Right renal pelvis (tissue), 4 donors: ENCODE results near the gene GBF1. TPM values are rescaled to one million over a fixed set of nuclear protein-coding genes. Genes with fewer than 3 reads are reported as not detected.

Experiments used
- DNase-seq, 4 donors: peaks; one replicate each; pipeline ENCODE4 v3.0.0-alpha.2; 2013; ENCODE audit warnings: low read depth in 4 of 4, low spot score in 3 of 4, missing footprints in 1 of 4
- polyA plus RNA-seq, 4 donors: library from polyadenylated mRNA; unstranded; fragments of 120-200 nt; gene quantifications; one replicate each; pipeline ENCODE4 v1.2.1, GENCODE V29; 2013; ENCODE audit not compliant: insufficient read length in 4 of 4

Gene GBF1
- polyA plus RNA-seq, 4 donors, result 43.1 to 53.1 (median 46.1) TPM

DNA sequence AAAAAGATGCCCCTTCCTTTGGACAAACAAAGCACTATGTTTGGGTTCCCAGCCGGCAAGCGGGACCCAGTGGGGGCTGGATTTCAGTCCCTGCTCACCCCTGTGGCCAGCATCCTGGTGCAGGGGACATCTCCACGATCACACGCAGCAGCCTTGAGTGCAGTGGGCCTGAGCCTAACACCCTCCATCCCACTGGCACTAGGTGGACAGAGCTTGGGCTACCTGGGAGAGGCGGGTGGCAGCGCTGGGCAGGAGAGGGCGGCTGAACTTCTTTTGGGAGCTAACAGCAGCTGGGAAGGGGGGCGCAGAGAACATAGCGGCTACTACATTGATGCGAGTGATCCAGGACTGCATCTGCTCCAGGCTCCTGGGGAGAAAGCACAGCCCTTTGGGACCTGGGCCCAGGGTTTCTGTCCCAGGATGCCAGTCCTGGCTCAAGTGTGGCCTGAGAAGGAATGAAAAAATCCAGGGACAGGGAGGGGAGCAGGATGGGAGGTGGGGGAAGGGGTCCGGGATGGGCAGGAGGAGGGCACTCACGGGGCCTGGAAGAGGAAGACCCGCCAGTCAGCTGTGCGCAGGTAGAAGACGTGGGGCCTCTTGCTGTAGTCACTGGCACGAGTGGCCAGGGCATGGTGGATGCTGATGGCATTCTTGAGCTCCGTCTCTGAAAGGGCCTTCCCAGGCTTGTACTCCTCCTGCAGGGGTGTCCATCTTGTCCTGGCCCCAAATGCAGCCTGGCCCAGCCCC lies 159.2 kb downstream of the GBF1 start:
- DNase-seq, result no peak

DNA sequence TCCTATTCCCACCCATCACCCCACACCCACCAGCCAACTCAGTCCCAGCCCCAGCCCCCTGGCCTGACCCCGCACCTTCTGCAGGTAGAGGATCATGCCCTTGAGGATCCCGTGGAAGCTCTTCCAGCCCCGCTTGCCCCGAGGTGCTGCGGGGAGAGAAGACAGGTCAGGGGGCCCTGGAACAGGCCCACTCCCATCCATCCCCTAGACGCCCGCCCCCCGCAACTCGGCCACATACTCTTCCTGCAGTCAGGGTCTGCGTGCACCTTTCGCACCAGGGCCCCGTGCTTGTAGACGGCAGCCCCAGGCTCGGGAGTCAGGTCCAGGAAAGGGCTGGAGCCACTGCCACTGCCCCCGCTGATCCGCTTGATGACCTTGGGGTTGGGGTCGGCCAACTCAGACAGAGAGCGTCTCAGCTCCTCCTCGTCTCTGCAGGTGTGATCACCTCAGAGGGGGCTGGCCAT lies 159.8 kb downstream of the GBF1 start:
- no peak for DNase-seq

DNA sequence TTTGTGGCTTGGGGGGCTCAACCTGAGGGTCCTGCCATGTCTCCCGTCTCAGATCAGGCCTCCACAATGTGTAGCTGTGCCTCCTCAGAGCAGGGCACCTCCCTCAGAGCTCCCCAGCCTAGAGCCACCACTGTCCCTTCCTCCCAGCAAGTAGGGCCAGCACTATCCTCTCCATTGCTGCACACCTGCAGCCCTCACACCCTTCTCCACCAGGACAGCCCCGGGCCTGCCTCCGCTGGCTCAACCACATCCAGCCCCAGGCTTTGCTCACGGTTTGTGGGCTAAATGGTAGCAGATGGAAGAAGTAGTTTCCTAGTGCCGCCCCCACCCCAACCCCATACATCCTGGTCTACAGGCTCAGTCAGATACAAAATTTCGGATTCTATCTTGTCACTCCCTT lies 160.3 kb downstream of the GBF1 start:
- no peak for DNase-seq

DNA sequence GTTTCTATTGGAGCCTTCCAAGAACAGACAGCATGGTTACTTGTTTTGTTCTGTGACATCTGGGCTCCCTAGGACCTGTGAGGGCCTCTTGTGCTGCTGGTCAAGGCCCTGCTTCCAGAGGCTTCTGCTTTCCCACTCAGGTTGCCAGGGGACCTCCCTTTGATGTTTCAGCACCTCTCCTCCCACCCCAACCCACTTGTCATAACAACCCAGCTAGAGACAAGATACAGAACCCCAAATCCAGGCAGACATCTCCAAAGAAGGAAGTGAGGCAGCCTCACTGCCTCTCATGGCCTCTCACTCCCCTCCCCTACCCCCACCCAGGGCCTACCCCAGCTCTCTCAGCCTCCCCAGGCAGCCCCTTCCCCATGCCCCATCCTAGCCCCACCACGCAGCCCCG lies 161.5 kb downstream of the GBF1 start:
- no peak for DNase-seq

DNA sequence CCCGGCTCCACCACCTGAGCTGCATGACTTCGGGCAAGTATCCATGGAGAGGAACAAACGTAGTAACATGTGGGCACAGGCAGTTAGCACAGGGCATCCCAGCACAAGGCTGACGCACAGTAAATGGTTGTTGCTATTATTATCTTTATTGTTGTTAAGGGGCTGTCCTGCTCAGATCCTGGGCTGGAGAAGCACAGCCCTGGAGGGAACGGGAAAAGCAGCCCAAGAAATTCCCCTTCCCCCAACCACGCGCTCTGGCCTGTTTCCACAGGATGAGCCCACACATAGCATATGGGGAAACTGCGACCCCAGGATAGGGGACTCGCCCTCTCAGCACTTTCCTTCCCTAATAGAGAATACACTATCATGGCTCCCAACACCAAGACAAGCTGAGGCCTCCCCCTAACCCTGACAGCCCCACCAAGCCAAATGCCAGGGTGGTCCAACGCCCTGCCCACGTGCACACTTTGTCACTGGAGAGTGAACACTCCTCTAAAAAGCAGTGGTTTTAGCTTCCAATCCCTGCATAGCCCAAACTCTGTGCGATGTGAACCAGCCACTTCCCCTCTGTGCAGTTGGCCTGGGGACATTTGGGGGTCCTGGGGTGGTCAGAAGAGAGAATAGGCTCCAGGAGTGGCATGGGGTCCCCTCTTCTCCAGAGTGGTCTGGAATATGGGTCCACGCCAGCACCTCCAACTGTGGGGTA lies 162.2 kb downstream of the GBF1 start:
- no peak for DNase-seq

DNA sequence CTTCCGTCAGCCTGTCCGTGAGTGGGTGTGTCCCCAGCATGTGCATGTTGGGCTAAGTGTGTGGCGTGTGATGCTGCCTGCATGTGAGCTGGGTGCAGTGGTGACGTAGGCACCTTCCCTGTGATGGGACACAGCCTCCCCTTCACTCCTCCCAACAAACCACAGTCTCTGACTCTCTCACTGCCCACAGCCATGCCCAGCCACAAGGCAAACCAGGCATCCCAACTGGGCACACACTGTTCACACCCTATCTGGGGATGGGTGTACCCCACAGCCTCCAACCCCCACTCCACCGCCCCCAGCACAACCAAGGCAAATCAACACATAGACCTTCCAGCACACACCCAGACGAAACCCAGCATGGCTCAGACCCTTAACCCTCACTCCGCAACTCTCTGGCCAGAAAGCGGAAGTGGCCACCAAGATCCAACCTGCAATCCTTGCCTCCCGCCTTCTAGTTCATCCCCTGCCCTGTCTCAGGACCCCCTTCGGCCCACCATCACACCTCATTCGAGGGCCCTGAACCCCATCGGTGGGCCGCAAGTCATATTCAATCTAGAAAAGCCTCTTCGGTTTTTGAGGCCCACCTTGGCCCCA lies 162.9 kb downstream of the GBF1 start:
- no peak for DNase-seq

DNA sequence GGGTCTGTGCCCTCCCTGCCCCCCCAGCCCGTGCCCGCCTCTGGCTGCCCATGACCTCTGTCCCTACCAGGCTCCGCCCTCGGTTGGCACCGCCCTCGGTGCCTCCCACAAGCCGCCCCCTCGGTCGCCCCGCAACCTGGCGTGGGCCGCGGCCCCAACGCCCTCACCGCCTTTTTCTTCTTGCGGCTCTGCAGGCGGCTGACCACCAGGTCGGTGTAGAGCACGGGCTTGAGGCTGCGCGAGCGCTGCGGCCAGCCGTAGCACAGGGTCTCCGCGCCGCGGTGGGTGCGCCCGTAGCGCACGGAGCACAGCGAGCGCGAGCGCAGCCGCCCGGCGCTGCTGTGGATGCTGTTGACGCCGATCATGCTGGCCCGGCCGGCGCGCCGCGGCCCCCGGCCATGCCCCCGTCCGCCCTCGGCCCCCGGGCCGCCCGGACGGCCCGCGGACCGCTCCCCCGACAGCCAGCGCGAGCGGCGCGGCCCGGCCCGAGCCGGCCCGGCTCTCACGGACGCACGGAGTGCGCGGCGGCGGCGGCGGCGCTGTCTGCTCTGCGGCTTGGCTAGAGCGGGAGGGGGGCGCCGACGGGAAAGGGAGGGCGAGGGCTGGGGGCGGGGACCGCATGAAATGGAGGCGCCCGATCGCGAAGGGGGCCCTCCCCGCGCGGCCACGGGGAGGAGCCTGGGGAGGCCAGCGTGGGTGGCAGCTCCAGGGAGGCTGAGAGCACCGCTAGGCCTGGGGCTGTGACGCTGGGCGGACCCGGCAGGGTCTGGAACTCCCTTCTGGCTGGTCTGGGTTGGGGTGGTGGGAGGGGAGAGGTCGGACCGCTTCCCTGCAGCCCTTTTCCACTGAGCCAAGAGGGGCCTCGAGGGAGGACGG lies 163.6 kb downstream of the GBF1 start:
- no peak for DNase-seq

DNA sequence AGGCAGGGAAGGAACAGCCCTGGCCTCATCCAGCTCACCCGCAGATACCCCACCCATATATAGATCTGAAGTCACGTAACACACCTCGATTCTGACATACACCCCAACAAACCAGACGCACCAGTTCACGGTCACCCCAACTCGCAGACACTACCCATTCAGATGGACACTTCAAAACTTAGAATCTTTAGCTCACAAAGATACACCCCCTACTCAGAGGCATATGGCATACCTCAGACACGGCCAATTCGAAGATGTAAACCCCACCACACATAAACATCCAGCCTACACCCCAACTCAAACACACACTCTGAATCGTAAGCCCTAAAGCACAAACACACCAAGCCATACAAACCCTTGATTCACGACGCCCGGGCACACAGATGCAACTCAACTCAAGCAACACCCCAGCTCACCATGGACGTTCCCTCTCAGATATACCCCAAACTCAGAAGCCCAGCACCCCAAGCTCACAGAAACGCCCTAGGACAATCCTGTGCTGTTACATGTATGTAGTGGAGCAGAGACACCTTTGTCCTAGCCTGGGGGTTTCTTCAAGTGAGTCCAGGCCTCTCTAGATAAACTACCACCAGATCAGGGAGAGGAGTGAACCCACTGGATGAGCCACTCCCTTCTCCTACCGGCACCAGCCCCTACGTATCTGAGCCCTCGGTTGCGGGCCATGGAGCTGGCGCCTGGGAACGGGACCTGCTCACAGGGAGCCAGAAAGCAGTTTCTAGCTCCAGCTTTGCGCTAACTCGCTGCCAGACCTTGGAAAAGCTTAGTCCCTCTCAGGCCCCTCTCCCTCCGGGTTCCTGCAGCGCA lies 164.5 kb downstream of the GBF1 start:
- DNase-seq, result no peak

DNA sequence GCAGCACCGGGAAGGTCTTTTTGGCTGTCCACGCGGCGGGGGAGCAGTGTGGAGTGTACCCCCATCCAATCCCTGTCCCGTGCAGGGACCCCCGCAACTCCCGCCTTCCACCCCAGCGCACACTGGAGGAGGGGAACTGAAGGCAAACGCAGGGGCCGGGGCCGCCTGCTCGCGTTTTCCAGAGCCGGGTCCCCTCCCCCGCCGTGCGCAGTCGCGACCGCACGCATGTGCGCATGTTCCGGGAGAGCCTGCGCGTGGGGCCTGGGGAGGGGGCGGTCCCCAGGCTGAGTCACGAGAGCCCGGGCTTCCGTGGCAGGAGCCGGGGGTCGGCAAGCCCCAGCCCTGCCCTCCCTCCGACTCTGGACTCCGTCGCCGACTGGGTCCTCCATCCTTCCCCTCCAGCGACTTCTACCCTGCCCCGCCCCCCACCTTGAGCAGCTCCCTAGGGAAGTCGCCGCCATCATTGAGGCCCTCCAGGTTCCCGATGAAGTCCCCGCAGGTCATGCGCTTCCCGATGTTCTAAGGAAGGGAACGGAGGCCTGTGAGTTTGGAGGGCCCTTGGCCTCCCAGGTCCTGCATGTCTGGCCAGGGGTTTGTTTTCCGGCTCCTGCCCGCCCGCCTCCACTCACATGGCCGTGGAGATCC lies 165.2 kb downstream of the GBF1 start:
- DNase-seq, result no peak

DNA sequence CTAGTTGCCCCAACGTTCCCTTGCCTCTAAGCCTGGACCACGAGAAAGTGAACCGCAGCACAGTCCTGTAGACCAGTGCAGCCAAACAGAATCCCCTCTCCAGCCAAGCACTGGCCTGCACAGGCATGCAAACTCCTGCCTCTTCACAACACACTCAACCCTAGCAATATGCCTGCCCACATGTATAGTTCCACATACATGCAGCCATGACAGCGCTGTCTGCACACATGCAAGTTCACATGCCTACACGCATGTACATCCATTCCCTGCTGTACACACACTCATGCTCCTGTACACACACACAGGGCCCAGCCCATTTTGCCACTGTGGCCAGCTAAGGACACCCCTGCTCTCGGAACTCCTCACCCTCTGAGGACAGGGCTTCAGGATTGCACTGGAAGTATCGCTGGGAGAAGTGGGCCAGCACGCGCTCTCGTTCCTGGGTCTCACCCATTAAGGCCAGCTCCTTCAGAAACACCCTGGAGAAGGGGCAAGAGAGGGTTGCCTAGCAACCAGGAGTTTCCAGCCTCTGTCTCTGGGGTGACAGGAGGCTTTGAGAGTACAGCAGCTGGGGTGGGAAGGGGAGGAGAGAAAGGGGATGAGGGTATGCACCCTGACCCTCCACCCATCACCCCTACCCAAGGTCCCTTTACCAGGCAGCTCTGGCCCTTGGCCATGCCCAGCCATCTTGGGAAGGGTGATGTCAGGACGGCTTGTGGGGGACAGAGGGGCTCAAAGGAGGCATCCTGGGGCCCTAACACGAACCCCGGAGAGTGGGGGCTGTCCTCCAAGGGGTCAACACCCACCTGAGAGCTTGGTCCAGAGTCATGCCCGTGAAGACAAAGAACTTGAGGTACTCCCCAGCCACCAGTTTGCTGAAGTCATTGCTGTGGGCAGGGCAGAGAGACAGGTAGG lies 166.3 kb downstream of the GBF1 start:
- DNase-seq, result no peak

DNA sequence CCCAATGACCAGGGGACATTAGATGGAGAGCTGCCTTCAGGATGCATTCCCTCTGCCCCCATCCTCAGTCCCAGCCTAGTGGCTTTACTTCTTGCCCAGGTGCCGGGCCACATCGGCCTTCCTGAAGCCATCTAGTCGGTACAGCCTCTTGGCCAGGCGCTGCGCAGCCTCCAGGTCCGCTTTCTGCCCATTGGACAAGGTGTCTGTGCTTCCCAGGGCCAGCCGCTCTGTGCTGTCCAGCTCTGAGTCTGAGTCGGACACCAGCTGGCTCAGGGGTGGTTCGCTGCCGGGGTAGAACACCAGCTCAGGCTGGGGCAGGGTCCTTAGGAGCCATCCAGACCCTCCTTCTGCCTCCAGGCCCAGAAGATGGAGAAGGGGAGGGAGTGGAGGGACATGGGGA lies 167.0 kb downstream of the GBF1 start:
- no peak for DNase-seq

DNA sequence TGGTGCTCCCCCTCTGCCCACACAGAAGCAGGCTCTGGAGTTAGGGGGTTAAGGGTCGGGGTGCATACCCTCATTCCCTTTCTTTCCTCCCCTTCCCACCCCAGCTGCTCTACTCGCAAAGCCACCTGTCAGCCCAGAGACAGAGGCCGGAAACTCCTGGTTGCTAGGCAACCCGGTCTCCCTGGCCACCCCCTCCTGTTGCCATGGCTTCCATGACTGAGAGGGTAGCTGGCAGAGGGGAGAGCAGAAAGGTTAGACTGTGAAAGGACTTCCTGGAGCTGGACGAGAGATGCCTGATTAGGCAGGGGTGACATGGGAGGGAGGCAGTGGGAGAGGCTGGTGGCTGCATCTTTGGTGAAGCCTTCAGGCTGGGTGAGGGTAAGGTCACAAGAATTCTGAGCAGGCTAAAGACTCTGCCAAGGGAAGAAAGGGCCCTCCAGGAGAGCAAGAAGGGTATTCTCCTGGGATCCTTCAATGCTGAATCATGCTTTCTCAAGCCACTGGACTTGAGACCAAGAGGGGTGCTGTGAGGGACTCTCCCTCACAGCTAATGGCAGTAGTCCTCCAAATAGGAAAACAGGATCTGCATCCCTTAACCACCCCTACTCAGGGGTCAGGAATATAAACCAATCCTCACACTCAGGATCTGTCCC lies 167.8 kb downstream of the GBF1 start:
- DNase-seq, result no peak

DNA sequence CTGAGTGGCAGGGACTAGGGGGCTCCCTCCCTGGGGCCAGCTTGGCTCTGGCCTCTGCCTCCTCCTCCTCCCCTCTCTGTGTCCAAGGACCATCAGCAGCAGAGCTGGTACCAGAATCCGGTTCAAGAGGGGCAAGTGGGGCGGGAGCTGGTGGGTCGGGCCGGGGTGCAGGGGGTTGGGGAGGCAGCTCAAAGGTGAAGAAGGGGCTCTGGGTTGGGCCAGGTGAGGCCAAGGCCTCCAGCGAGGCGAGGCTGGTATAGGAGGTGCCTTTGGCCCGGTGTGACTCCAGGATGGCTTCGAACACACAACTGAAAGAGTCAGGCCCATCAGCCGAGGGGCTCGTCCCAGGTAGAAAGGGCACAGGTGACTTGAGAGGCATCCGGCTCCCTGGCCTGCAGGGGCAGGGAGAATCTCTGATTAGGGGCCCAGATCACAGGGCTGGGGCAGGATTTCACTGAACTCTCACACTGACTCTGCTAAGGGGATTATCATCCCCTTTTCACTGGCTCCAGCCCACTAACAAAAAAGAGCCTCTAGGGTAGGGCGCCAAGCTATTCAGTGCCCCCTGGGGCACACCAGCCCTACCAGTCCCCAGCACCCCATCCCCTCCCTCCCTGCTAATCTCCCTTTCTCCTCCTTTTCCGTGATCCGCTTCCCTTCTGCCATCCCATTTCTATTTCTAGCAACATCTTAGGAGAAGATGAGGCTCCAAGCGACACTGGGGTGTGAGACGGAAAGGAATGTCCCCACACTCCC lies 168.7 kb downstream of the GBF1 start:
- DNase-seq, result no peak

DNA sequence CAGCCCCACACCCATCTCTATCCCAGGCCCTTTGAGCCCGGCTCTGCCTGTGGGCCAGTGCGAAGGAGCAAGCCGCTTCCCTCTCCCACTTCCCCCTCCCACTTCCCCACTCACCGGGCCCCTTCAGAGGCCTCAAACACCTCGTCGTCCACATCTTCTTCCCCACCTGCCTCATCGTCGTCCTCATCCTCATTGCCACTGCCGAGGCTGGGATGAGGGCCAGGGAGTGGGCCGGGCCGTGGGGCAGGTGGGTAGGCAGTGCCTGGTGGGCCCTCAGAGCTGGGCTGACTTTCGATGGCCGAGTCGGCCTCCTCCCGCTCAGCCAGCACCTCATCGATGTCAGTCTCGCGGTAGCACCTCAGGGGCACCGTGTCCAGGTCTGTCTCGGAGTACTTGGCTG lies 169.4 kb downstream of the GBF1 start:
- DNase-seq, result no peak

DNA sequence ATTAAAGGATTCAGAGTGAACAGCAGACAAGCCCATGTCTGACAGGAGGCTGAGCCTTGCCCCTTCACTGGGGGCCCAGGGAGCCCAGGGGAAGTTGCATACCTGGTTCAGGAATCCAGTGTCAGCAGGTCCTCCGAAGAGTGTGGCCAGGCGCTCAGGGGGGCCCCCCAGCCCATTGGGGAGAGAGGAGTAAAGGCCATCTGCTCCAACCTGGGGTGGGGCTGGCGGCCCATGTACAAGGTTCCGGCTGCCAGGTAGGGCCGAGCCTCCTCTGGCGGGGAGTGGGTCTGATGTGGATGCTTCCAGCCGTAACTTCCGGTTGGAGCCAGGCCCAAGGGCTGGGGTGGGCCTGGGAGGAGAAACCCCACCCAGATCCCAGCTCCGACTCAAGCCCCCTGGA lies 171.0 kb downstream of the GBF1 start:
- DNase-seq, result no peak

DNA sequence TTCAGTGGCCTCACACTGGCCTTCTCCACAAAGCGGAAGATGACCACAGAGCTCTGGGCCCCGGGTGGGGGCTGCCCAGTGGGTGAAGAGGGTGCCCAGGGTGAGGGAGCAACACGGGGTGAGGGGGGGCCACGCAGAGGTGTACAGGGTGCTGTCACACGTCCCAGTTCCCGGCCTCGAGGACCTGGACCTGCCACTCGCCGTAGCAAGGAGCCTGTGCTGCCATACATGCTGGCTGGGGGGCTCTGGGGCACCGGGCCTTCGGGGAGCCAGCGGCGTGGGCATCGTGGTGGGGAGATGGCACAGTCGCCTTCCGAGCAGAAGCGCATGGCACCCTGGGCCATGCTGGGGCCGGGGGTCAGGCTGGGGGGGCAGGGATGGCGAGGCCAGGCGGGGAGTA lies 171.4 kb downstream of the GBF1 start:
- DNase-seq, result no peak

DNA sequence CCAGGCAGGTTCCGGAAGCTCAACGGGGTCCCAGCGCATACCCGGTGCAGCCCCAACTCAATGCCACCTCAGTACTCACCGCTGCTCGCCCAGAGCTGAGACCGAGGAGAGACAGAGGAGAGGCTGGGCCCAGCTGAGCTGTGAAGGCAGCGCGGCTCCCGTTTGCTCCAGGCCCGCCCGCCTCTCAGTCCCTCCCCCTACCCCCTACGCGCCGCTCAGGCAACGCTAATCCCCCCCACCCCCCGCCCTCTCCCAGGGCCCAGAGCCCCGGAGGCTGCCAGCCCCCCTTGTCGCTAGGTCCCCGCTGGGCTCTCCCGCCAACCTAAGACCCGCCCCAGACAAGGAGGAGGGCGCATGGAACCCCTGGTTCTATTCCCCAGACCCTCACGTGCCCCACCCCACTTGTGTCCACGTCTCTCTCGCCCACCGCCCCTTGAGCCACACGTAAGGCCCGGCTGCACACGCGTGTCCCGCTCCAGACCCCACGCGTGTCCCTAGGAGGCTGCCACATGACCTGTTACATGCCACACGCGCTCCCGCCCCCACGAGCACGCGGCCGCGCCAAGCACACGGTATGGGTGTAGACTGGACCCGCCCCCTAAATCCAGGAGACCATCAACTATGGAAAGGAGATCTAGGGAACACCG lies 173.4 kb downstream of the GBF1 start, which contains the start of gene PSD:
TSS of gene PSD (minus strand) at position 164 of the 647 bp plus-strand sequence. CDS start 1,747 bp downstream, outside the sequence.
- no peak for DNase-seq
